CD14-positive monocyte (primary cell): ENCODE results near the gene PSME1. TPM values are rescaled to one million over a fixed set of nuclear protein-coding genes. Genes with fewer than 3 reads are reported as not detected.

Source experiments
- DNase-seq, 3 donors: peaks; one replicate each; pipeline ENCODE4 v3.0.0-alpha.2; 2011 to 2022
- H2AFZ ChIP-seq: 2 replicates; pipeline ENCODE4 v1.6.0; 2012; ENCODE audit warnings: mild to moderate bottlenecking, low read depth, low read length, inconsistent platforms; ENCODE audit not compliant: insufficient read depth, poor library complexity, severe bottlenecking
- H3K27ac ChIP-seq, 2 donors: 1 replicate in 1 of 2; 2 replicates in 1 of 2; pipeline ENCODE4 v1.5.1; 2012 to 2013; ENCODE audit warnings: low read length in 2 of 2, control low read depth in 1 of 2, inconsistent platforms in 1 of 2, low read depth in 1 of 2, mild to moderate bottlenecking in 1 of 2
- H3K27me3 ChIP-seq, 2 donors: one replicate each; pipeline versions ENCODE4 v1.6.0 to v1.6.1; 2011 to 2013; ENCODE audit warnings: low read length in 2 of 2; ENCODE audit not compliant: control insufficient read depth in 2 of 2, insufficient read depth in 2 of 2
- H3K36me3 ChIP-seq, 2 donors: replicated peaks in 1 of 2; 1 replicate in 1 of 2; 2 replicates in 1 of 2; pipeline versions ENCODE4 v1.5.1 to v1.6.1; 2012 to 2013; ENCODE audit warnings: low read length in 2 of 2, control low read depth in 1 of 2, inconsistent platforms in 1 of 2, mild to moderate bottlenecking in 1 of 2; ENCODE audit not compliant: insufficient read depth in 2 of 2, control insufficient read depth in 1 of 2
- H3K4me1 ChIP-seq, 2 donors: 1 replicate in 1 of 2; 2 replicates in 1 of 2; pipeline versions ENCODE4 v1.5.1 to v1.6.1; 2012 to 2013; ENCODE audit warnings: low read length in 2 of 2, control low read depth in 1 of 2, inconsistent platforms in 1 of 2, mild to moderate bottlenecking in 1 of 2, moderate library complexity in 1 of 2; ENCODE audit not compliant: insufficient read depth in 2 of 2, control insufficient read depth in 1 of 2
- H3K4me2 ChIP-seq: replicated peaks from 2 replicates; pipeline ENCODE3; 2012; ENCODE audit warnings: low read length, moderate library complexity, mild to moderate bottlenecking; ENCODE audit not compliant: poor library complexity, severe bottlenecking; ENCODE audit errors: extremely low read depth
- H3K4me3 ChIP-seq, 3 experiments: fragments of 200-600 bp in 1 of 3; sonication (generic) in 1 of 3; replicated peaks in 1 of 3; 1 replicate in 2 of 3; 2 replicates in 1 of 3; pipeline ENCODE4 v1.5.1; 2011 to 2013; ENCODE audit warnings: low read length in 3 of 3, mild to moderate bottlenecking in 3 of 3, control low read depth in 2 of 3, low read depth in 2 of 3, inconsistent platforms in 1 of 3, moderate library complexity in 1 of 3
- H3K79me2 ChIP-seq: 2 replicates; pipeline ENCODE4 v1.6.0; 2012; ENCODE audit warnings: mild to moderate bottlenecking, control low read depth, inconsistent platforms, low read length, moderate library complexity; ENCODE audit not compliant: insufficient read depth
- H3K9ac ChIP-seq: 2 replicates; pipeline ENCODE4 v1.6.0; 2017; ENCODE audit warnings: low read length, mild to moderate bottlenecking; ENCODE audit not compliant: insufficient read depth, poor library complexity, severe bottlenecking
- H3K9me3 ChIP-seq, 2 donors: replicated peaks in 1 of 2; 1 replicate in 1 of 2; 2 replicates in 1 of 2; pipeline versions ENCODE4 v1.5.1 to v1.6.1; 2012 to 2013; ENCODE audit warnings: low read length in 2 of 2, control low read depth in 1 of 2; ENCODE audit not compliant: control insufficient read depth in 1 of 2, insufficient read depth in 1 of 2
- H4K20me1 ChIP-seq: 2 replicates; pipeline ENCODE4 v1.6.0; 2012; ENCODE audit warnings: mild to moderate bottlenecking, low read length, control low read depth, moderate library complexity; ENCODE audit not compliant: insufficient read depth
- H3K27ac Mint-ChIP-seq, 7 donors: one replicate each; pipeline ENCODE4 v1.8.0; 2020; ENCODE audit warnings: mild to moderate bottlenecking in 7 of 7, mixed read lengths in 7 of 7, moderate library complexity in 6 of 7, inconsistent platforms in 2 of 7
- H3K27me3 Mint-ChIP-seq, 3 donors: one replicate each; pipeline ENCODE4 v1.8.0; 2021 to 2022; ENCODE audit warnings: low read depth in 3 of 3, mild to moderate bottlenecking in 3 of 3, mixed read lengths in 3 of 3, moderate library complexity in 3 of 3, inconsistent platforms in 1 of 3
- H3K36me3 Mint-ChIP-seq, 2 donors: one replicate each; pipeline ENCODE4 v1.8.0; 2020; ENCODE audit warnings: mixed read lengths in 2 of 2, inconsistent platforms in 1 of 2, mild to moderate bottlenecking in 1 of 2
- H3K4me1 Mint-ChIP-seq: one replicate; pipeline ENCODE4 v1.8.0; 2020; ENCODE audit warnings: mild to moderate bottlenecking, mixed read lengths
- H3K4me3 Mint-ChIP-seq, 2 donors: one replicate each; pipeline ENCODE4 v1.8.0; 2020; ENCODE audit warnings: mild to moderate bottlenecking in 2 of 2, mixed read lengths in 2 of 2, moderate library complexity in 1 of 2
- H3K9me3 Mint-ChIP-seq, 7 donors: one replicate each; pipeline ENCODE4 v1.8.0; 2020 to 2022; ENCODE audit warnings: mixed read lengths in 7 of 7, mild to moderate bottlenecking in 6 of 7, moderate library complexity in 6 of 7, inconsistent platforms in 2 of 7
- CTCF ChIP-seq: fragments of 200-600 bp; IDR thresholded peaks from one replicate; pipeline ENCODE4 v1.8.0; 2022; ENCODE audit warnings: antibody characterized with exemption, mild to moderate bottlenecking
- WGBS: methylation state at CpG from one replicate; pipeline ENCODE4 v1.1.5; 2013; ENCODE audit warnings: missing lambda C conversion rate; ENCODE audit not compliant: insufficient coverage; 5-methylcytosine and 5-hydroxymethylcytosine counted together
- intact Hi-C, 2 donors: fragments of 100-400 bp; cut with micrococcal nuclease; formaldehyde crosslinking; loops; one replicate each; pipeline versions ENCODE4 v1.15.0 to v1.15.1; 2023
- polyA plus RNA-seq, 3 donors: library from polyadenylated mRNA; depleted of rRNA in 1 of 3; unstranded in 2 of 3; stranded (reverse) in 1 of 3; fragments of 300-500 nt in 2 of 3; fragments of >200 nt in 1 of 3; fragmentation: Illumina TruSeq in 2 of 3; gene quantifications; 1 replicate in 2 of 3; 2 replicates in 1 of 3; pipeline ENCODE4 v1.2.3, GENCODE V29; 2012 to 2021

Gene PSME1
- polyA plus RNA-seq, 3 donors: 435 to 759 (median 729) TPM

GRCh38 chr14:24127673-24128072, 8.3 kb upstream of the PSME1 start:
- Mint-ChIP-seq H3K4me1 (peaks cover 13% of the 10 kb centered on the region), H3K9me3 (peaks cover 0 to under 1% (median 0%) of the 10 kb centered on the region in 7 donors), H3K27ac (no peak overlapping the region), H3K27me3 (peaks cover 0 to 2% (median 0%) of the 10 kb centered on the region in 3 donors), H3K4me3 (no peak overlapping the region), H3K36me3 (peaks cover 22 to 51% of the 10 kb centered on the region in 2 donors)
- no peak overlapping the region for H3K9ac ChIP-seq
- no peak overlapping the region for H3K27ac ChIP-seq
- intact Hi-C loops: no loop called here
- H3K36me3 ChIP-seq: peaks cover 18 to 22% of the 10 kb centered on the region in 2 donors
- no peak overlapping the region for H3K4me3 ChIP-seq
- no peak overlapping the region for H3K4me2 ChIP-seq
- H3K79me2 ChIP-seq: no peaks in the 10 kb centered on the region
- TF ChIP-seq CTCF: no peak
- peaks cover 5 to 7% of the 10 kb centered on the region in 2 donors for H3K4me1 ChIP-seq
- H2AFZ ChIP-seq: no peak overlapping the region
- no peaks in the 10 kb centered on the region for H4K20me1 ChIP-seq
- no peak for DNase-seq
- H3K27me3 ChIP-seq: no peaks in the 10 kb centered on the region
- no peaks in the 10 kb centered on the region for H3K9me3 ChIP-seq
- WGBS: no CpG with 5 or more reads among the region's 2 CpGs

GRCh38 chr14:24129410-24129998, 6.5 kb upstream of the PSME1 start:
- TF ChIP-seq CTCF: no peak
- H3K79me2 ChIP-seq: no peaks in the 10 kb centered on the region
- WGBS: 82% methylated on average over 5 of the region's 8 CpGs
- H3K36me3 Mint-ChIP-seq: peaks cover 11 to 34% of the 10 kb centered on the region in 2 donors
- H3K4me2 ChIP-seq: no peak overlapping the region
- peaks cover 5 to 7% of the 10 kb centered on the region in 2 donors for H3K4me1 ChIP-seq
- no peaks in the 10 kb centered on the region for H3K27me3 ChIP-seq
- H3K36me3 ChIP-seq: peaks cover 0 to 4% of the 10 kb centered on the region in 2 donors
- no peak overlapping the region for H3K9ac ChIP-seq
- H3K4me3 Mint-ChIP-seq: no peak overlapping the region
- no peak for DNase-seq
- H3K9me3 Mint-ChIP-seq: peaks cover 0 to 1% (median 0%) of the 10 kb centered on the region in 7 donors
- peaks cover 9% of the 10 kb centered on the region for H3K4me1 Mint-ChIP-seq
- intact Hi-C loops: no loop called here
- H4K20me1 ChIP-seq: no peaks in the 10 kb centered on the region
- no peak overlapping the region for H3K27ac Mint-ChIP-seq
- no peaks in the 10 kb centered on the region for H3K9me3 ChIP-seq
- H2AFZ ChIP-seq: no peak overlapping the region
- H3K27me3 Mint-ChIP-seq: no peaks in the 10 kb centered on the region
- H3K4me3 ChIP-seq: no peak overlapping the region
- no peak overlapping the region for H3K27ac ChIP-seq
